ENCODE measurements around the gene WAS. TPM values are rescaled to one million over a fixed set of nuclear protein-coding genes. Genes with fewer than 3 reads are reported as not detected.
"Not testable (repeated sequence)": the region's sequence is repeated elsewhere in the genome, so short reads cannot be mapped to it uniquely, and the experiment has no call there.

WAS gene
- total RNA-seq, 2 experiments from 2014 or later, result 142 to 146 TPM

- not testable (repeated sequence) for DNase-seq; ATAC-seq (ENCODE audit: low read depth); H3K27ac Mint-ChIP-seq; H3K27me3 Mint-ChIP-seq; H3K4me3 Mint-ChIP-seq; H3K9me3 Mint-ChIP-seq
- peaks cover 16% of the 10 kb centered on the region for H3K4me1 Mint-ChIP-seq
- POLR2A ChIA-PET, result interaction anchor here (1.5 kb wide), 1 partner anchor 8 kb away, joined by 6 read pairs; the partner anchor contains the start of gene WAS
- H3K36me3 Mint-ChIP-seq, result peaks cover 14% of the 10 kb centered on the region
Measured at GRCh38 chrX:48691746-48692145, 8.1 kb downstream of the WAS start.

DNA sequence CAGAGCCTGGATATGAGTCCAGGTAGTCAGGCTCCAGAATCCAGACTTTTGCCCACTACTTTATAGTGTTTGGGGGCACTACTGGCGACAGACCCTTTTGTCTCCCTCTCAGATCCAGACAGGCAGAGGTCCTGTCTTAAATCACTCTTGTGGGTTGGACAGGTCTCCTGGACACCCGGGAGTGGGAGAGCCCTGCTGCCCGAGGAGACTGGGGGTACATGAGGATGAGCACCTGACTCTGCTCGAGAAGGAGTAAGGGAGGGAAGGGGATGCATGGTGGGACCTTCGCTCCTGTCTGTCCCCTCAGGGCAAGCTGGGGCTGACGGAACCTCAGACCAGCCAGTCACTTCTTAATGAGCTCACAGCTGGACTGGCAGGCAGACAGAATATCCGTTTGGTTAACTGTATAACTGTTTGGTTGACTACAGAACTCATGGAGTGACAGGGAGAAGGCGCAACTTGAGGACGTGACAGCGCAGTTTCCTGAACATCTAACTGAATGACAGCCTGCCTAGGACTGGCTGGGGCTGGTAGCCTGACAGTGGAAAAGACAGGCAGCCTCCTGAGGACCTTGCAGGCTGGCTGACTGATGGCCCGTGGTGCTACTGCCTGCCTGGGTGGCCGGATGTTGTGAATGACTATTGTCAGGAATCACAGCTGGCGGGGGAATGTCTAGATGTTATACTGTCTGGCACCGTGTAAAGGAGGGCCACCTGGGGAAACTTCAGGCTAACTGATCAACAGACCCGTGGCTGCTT lies 11.4 kb downstream of the WAS start:
- H3K27me3 Mint-ChIP-seq, result no peaks in the 10 kb centered on the region
- peak overlapping the region; percentile 98 for H3K27ac Mint-ChIP-seq
- H3K9me3 Mint-ChIP-seq, result no peaks in the 10 kb centered on the region
- peaks cover 11% of the 10 kb centered on the region for H3K36me3 Mint-ChIP-seq
- no peak for DNase-seq
- POLR2A ChIA-PET, result interaction anchor here (1.8 to 3.8 kb wide), 5 partner anchors 11 to 106 kb away, joined by 6 to 29 read pairs (median 22); partner anchors contain the start of genes HDAC6 and WAS
- ATAC-seq (ENCODE audit: low read depth), result no peak
- H3K4me1 Mint-ChIP-seq, result peaks cover 16% of the 10 kb centered on the region
- H3K4me3 Mint-ChIP-seq, result peak overlapping the region; percentile 96

- Mint-ChIP-seq H3K4me3 (peak overlapping the region; percentile 96), H3K9me3 (no peaks in the 10 kb centered on the region), H3K36me3 (peaks cover 11% of the 10 kb centered on the region), H3K27ac (peak overlapping the region; percentile 98), H3K27me3 (no peaks in the 10 kb centered on the region), H3K4me1 (peaks cover 16% of the 10 kb centered on the region)
- DNase-seq (no peak), ATAC-seq (ENCODE audit: low read depth) (no peak)
- POLR2A ChIA-PET, result interaction anchor here (0.6 to 3.8 kb wide), 8 partner anchors 10 to 242 kb away, joined by 3 to 29 read pairs (median 8); partner anchors contain the start of genes HDAC6 and WAS
Measured at GRCh38 chrX:48695534-48695896, 11.9 kb downstream of the WAS start.

DNA sequence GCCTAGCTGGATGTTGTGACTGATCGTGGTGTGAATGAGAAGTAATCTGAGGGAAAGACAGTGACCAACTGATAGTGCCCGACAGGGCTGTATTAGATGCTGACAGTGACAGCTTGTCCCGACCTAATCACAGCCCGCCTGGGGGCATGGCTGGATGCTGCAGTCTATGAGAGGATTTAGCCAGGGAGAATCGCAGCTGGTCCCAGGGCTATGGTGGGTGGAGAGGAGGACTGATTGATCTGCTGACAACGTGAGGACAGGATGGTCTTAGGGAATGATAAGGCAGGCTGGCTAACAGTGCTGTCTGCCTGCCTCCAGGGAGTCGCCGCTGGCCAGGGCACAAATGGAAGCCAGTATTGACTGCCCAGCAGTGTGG lies 12.3 kb downstream of the WAS start:
- DNase-seq (no peak), ATAC-seq (ENCODE audit: low read depth) (peak; percentile 1)
- H3K36me3 Mint-ChIP-seq, result peaks cover 12% of the 10 kb centered on the region
- no peaks in the 10 kb centered on the region for H3K27me3 Mint-ChIP-seq
- H3K27ac Mint-ChIP-seq, result peak overlapping the region; percentile 98
- H3K9me3 Mint-ChIP-seq, result no peaks in the 10 kb centered on the region
- POLR2A ChIA-PET, result interaction anchor here (0.6 to 3.8 kb wide), 15 partner anchors 10 to 1448 kb away, joined by 3 to 29 read pairs (median 4); partner anchors contain the start of genes HDAC6 and WAS
- peak overlapping the region; percentile 96 for H3K4me3 Mint-ChIP-seq
- H3K4me1 Mint-ChIP-seq, result peaks cover 16% of the 10 kb centered on the region

DNA sequence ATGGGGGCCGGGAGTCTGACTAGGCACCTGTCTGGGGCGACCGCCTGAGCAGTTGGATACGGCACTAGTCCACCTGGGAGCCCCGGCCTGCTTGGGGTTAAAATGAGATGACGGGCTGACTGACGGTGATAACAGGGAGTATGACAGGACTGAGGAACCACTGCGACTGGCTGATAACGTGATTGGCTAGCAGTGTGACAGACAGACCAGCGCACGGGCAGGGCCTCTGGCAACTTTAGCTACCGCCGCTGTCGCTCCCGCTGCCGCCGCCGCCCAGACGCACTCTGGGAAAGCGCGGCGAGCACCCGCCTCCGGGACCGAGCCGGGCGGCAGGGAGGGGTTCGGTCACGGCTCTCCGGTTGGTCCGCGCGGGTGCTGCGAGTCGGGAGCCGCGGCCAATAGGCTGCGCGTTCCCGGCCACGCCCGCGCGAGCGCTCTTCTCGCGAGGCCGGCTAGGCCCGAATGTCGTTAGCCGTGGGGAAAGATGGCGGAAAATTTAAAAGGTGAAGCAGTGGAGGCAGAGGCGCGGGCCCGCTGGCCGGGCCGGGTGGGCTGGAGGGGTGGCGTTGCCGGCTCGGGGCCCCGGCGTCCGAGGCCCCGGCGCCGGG lies 12.8 kb downstream of the WAS start, which contains the start of gene SUV39H1:
TSS of gene SUV39H1 (plus strand) at position 434 of the 608 bp plus-strand sequence. CDS start at position 485, 51 bp downstream.
- Mint-ChIP-seq H3K27me3 (no peaks in the 10 kb centered on the region), H3K4me1 (peaks cover 16% of the 10 kb centered on the region), H3K9me3 (no peaks in the 10 kb centered on the region), H3K4me3 (peak within 1 kb of the TSS; percentile 96), H3K27ac (peak within 1 kb of the TSS; percentile 98), H3K36me3 (peaks cover 12% of the 10 kb centered on the region)
- DNase-seq (peak; percentile 87), ATAC-seq (ENCODE audit: low read depth) (peak; percentile 96)
- POLR2A ChIA-PET, result interaction anchor here (0.6 to 3.8 kb wide), 16 partner anchors 11 to 1449 kb away, joined by 3 to 29 read pairs (median 4); partner anchors contain the start of genes HDAC6 and WAS

DNA sequence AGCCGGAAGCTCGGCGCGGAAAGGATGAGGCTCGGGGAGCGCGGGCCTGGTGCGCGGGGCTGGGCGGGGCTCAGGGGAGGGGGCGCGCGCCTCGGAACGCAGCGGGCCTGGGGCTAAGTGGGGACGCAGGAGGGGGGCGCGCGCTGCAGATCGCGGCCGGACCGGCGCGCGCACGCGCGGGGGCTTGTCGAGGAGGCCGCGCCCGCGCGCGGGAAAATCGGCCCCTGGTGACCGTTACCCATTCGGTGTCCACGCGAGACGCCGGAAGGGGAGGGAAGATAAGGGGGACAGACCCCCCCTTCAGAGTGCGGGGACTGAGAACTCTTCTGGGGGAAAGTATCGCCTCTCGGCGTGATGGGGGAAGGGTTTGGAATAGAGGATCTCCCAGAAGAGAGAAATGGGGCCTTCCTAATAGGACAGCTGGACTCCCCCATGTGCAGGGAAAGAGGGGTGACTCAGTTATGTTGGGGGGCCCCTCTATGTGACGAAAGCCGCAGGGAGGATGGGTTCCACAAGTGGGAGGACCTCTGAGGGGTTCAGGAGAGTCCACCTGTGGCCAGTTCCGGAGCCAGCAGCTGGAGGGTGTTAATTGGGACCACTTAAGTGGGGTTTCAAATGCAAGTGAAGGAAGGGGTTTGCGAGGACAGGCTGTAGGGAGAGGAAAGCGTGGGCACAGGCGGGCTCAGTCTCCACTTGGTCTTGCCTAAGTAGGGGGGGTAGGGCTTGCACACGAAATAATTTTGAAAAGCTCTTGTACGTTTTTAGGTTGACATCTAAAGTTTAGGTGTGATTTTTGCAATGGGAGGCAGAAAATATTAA lies 13.5 kb downstream of the WAS start:
- H3K36me3 Mint-ChIP-seq, result peaks cover 12% of the 10 kb centered on the region
- DNase-seq (peak; percentile 64), ATAC-seq (ENCODE audit: low read depth) (peak; percentile 30)
- H3K9me3 Mint-ChIP-seq, result no peaks in the 10 kb centered on the region
- peak overlapping the region; percentile 96 for H3K4me3 Mint-ChIP-seq
- peak overlapping the region; percentile 94 for H3K27ac Mint-ChIP-seq
- POLR2A ChIA-PET, result interaction anchor here (0.9 to 3.8 kb wide), 11 partner anchors 12 to 261 kb away, joined by 3 to 29 read pairs (median 4); partner anchors contain the start of genes HDAC6 and WAS
- no peaks in the 10 kb centered on the region for H3K27me3 Mint-ChIP-seq
- H3K4me1 Mint-ChIP-seq, result peaks cover 16% of the 10 kb centered on the region

DNA sequence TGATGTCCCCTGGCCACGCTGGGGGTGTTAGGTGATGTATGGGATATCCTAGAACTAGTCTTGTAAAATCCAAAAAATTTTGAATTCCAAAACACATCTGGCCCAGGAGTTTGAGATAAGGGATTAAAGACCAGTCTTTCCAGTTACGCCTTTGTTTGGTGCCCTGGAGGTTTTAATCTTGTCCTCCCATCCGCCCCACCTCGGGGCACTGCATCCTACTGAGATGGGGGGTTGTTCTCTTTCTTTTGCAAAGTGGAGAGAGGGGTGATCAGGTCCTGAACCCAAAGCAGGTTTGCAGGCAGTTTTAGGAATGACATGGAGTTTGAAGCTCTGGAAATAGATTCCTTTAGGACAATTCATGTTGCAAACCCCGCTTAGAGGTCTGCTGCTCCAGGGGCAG lies 14.7 kb downstream of the WAS start:
- H3K4me3 Mint-ChIP-seq, result peak overlapping the region; percentile 3
- ATAC-seq (ENCODE audit: low read depth) (no peak), DNase-seq (no peak)
- peaks cover 16% of the 10 kb centered on the region for H3K4me1 Mint-ChIP-seq
- no peaks in the 10 kb centered on the region for H3K27me3 Mint-ChIP-seq
- H3K9me3 Mint-ChIP-seq, result no peaks in the 10 kb centered on the region
- peaks cover 12% of the 10 kb centered on the region for H3K36me3 Mint-ChIP-seq
- POLR2A ChIA-PET, result interaction anchor here (0.7 to 3.8 kb wide), 4 partner anchors 11 to 39 kb away, joined by 3 to 25 read pairs (median 4); partner anchors contain the start of gene WAS
- H3K27ac Mint-ChIP-seq, result no peak overlapping the region

DNA sequence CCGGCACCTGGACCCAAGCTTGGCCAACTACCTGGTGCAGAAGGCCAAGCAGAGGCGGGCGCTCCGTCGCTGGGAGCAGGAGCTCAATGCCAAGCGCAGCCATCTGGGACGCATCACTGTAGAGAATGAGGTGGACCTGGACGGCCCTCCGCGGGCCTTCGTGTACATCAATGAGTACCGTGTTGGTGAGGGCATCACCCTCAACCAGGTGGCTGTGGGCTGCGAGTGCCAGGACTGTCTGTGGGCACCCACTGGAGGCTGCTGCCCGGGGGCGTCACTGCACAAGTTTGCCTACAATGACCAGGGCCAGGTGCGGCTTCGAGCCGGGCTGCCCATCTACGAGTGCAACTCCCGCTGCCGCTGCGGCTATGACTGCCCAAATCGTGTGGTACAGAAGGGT lies 16.6 kb downstream of the WAS start:
- Mint-ChIP-seq H3K9me3 (no peaks in the 10 kb centered on the region), H3K36me3 (peaks cover 14% of the 10 kb centered on the region), H3K4me1 (peaks cover 19% of the 10 kb centered on the region), H3K27me3 (no peaks in the 10 kb centered on the region), H3K4me3 (no peak overlapping the region), H3K27ac (no peak overlapping the region)
- DNase-seq (no peak), ATAC-seq (ENCODE audit: low read depth) (no peak)
- POLR2A ChIA-PET, result interaction anchor here (1.7 kb wide), 1 partner anchor 37 kb away, joined by 6 read pairs; no protein-coding TSS in a partner anchor

DNA sequence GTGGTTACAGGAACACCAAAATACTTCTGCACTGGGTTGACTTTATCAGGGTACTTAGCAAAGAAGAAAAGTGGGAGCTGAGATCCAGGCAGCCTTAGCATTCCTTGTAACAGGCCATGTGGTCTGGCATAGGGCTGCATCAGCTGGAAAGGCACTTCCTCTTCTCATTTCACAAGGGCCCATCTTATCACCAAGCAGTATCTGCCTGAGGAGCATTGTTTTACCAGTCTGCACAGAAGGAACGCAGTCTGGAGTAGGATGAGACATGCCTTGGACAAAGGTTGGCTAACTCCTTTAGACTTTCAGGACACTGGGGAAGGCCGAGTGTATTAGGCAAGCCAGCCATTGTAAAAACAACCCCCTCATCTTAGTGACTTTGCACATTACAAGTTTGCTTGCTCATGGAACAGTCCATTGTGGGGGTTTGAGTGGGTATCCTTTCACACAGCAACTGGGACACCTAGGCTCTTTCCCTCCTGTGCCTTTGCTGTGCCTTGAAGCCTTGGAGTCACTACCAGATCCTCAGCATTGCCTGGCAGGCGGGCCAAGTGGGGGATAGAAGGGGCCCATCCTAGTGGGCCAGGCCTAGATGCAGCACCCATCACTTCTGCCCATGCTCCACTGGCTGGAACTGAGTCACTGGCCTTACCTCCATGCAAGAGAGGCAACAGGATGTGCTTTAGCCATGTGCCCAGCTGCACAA lies 17.5 kb downstream of the WAS start:
- no peak overlapping the region for H3K4me3 Mint-ChIP-seq
- POLR2A ChIA-PET, result no interaction called here
- no peak overlapping the region for H3K27ac Mint-ChIP-seq
- H3K27me3 Mint-ChIP-seq, result no peaks in the 10 kb centered on the region
- DNase-seq (no peak), ATAC-seq (ENCODE audit: low read depth) (no peak)
- peaks cover 14% of the 10 kb centered on the region for H3K36me3 Mint-ChIP-seq
- peaks cover 12% of the 10 kb centered on the region for H3K4me1 Mint-ChIP-seq
- no peaks in the 10 kb centered on the region for H3K9me3 Mint-ChIP-seq

DNA sequence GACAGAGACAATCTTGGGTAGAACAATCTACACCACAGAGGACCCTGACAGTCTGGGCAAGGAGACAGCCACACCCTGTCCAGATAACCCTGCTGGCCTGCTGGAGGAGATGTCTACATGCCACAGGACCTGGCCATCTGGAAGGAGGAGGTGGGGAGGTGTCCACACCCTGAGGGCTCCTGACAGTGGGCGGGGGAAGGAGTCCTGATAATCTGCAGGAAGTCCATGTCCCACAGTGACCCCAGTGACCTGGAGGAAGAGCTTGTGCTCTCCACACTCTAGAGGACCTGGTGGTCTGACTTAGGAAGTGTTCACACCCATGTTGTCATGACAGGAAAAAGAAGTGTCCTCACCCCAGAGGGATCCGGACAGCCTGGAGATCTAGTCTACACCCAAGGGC lies 18.4 kb downstream of the WAS start:
- Mint-ChIP-seq H3K27ac (no peak overlapping the region), H3K27me3 (no peaks in the 10 kb centered on the region), H3K4me1 (peaks cover 12% of the 10 kb centered on the region), H3K9me3 (no peaks in the 10 kb centered on the region), H3K4me3 (no peak overlapping the region), H3K36me3 (peaks cover 13% of the 10 kb centered on the region)
- ATAC-seq (ENCODE audit: low read depth) (no peak), DNase-seq (no peak)
- POLR2A ChIA-PET, result no interaction called here

GRCh38 chrX:48702716-48703115 lies 19.1 kb downstream of the WAS start:
- ATAC-seq (ENCODE audit: low read depth) (no peak), DNase-seq (no peak)
- Mint-ChIP-seq H3K9me3 (no peaks in the 10 kb centered on the region), H3K4me3 (no peak overlapping the region), H3K27me3 (no peaks in the 10 kb centered on the region), H3K4me1 (peaks cover 8% of the 10 kb centered on the region), H3K36me3 (peaks cover 8% of the 10 kb centered on the region), H3K27ac (no peak overlapping the region)
- POLR2A ChIA-PET, result no interaction called here

GRCh38 chrX:48703228-48703627 lies 19.6 kb downstream of the WAS start:
- H3K4me3 Mint-ChIP-seq, result no peak overlapping the region
- no peak overlapping the region for H3K27ac Mint-ChIP-seq
- POLR2A ChIA-PET, result no interaction called here
- H3K27me3 Mint-ChIP-seq, result no peaks in the 10 kb centered on the region
- H3K36me3 Mint-ChIP-seq, result peaks cover 11% of the 10 kb centered on the region
- ATAC-seq (ENCODE audit: low read depth) (no peak), DNase-seq (no peak)
- H3K9me3 Mint-ChIP-seq, result no peaks in the 10 kb centered on the region
- peaks cover 6% of the 10 kb centered on the region for H3K4me1 Mint-ChIP-seq

Data from activated naive CD8-positive, alpha-beta T cell treated with anti-CD3 and anti-CD28 coated beads, Interleukin-2, amount 10 ng/mL, durations not matched to agents 7 days and 5 days (primary cell).